Type B pancreatic cell (in vitro differentiated cells): Measurements from ENCODE around the gene C6orf58. TPM values are rescaled to one million over a fixed set of nuclear protein-coding genes. Genes with fewer than 3 reads are reported as not detected.

Source experiments
- DNase-seq: peaks from one replicate; pipeline ENCODE4 v3.0.0; 2021; ENCODE audit warnings: mixed read lengths; ENCODE audit not compliant: unreplicated experiment; ENCODE audit errors: extremely low spot score
- H3K27ac Mint-ChIP-seq: 2 replicates; pipeline ENCODE4 v1.8.0; 2021; ENCODE audit warnings: mild to moderate bottlenecking, mixed read lengths
- H3K27me3 Mint-ChIP-seq: 2 replicates; pipeline ENCODE4 v1.8.0; 2021; ENCODE audit warnings: mixed read lengths
- H3K36me3 Mint-ChIP-seq: 2 replicates; pipeline ENCODE4 v1.8.0; 2021; ENCODE audit warnings: mixed read lengths
- H3K4me1 Mint-ChIP-seq: one replicate; pipeline ENCODE4 v1.8.0; 2021; ENCODE audit warnings: mixed read lengths; ENCODE audit not compliant: unreplicated experiment
- H3K4me3 Mint-ChIP-seq: 2 replicates; pipeline ENCODE4 v1.8.0; 2021; ENCODE audit warnings: mild to moderate bottlenecking, mixed read lengths
- H3K9me3 Mint-ChIP-seq: 2 replicates; pipeline ENCODE4 v1.8.0; 2021; ENCODE audit warnings: mixed read lengths
- CTCF ChIP-seq: fragments of 200-600 bp; sonication (generic); conservative IDR thresholded peaks from 2 replicates; pipeline ENCODE4 v1.5.0; 2021; ENCODE audit warnings: antibody characterized with exemption, mild to moderate bottlenecking
- total RNA-seq: library from RNA; stranded (reverse); gene quantifications from 2 replicates; pipeline ENCODE4 v1.2.1, GENCODE V29; 2021; ENCODE audit warnings: low replicate concordance

The C6orf58 gene
- total RNA-seq, 1 donor from 2014 or later: 0.63 TPM

GRCh38 chr6:127581576-127581975, 4.6 kb downstream of the C6orf58 start:
- no peak for DNase-seq
- Mint-ChIP-seq H3K27me3 (no peaks in the 10 kb centered on the region), H3K27ac (no peak overlapping the region), H3K36me3 (no peaks in the 10 kb centered on the region), H3K4me1 (no peaks in the 10 kb centered on the region), H3K9me3 (no peaks in the 10 kb centered on the region), H3K4me3 (no peak overlapping the region)
- TF ChIP-seq CTCF: no peak

- Mint-ChIP-seq H3K9me3 (no peaks in the 10 kb centered on the region), H3K4me3 (no peak overlapping the region)
Observed at GRCh38 chr6:127582777-127583462, 5.9 kb downstream of the C6orf58 start.

GRCh38 chr6:127585123-127585522, 8.1 kb downstream of the C6orf58 start:
- H3K9me3 Mint-ChIP-seq: no peaks in the 10 kb centered on the region
- no peaks in the 10 kb centered on the region for H3K4me1 Mint-ChIP-seq
- H3K27me3 Mint-ChIP-seq: no peaks in the 10 kb centered on the region
- no peak for TF ChIP-seq CTCF
- no peak for DNase-seq
- H3K4me3 Mint-ChIP-seq: no peak overlapping the region
- no peaks in the 10 kb centered on the region for H3K36me3 Mint-ChIP-seq
- H3K27ac Mint-ChIP-seq: no peak overlapping the region

More at GRCh38 chr6:127582777-127583462, 5.9 kb downstream of the C6orf58 start:
- Mint-ChIP-seq H3K36me3 (no peaks in the 10 kb centered on the region), H3K4me1 (no peaks in the 10 kb centered on the region), H3K27ac (no peak overlapping the region), H3K27me3 (no peaks in the 10 kb centered on the region)
- TF ChIP-seq CTCF: no peak
- no peak for DNase-seq

- H3K27ac Mint-ChIP-seq: no peak overlapping the region
- H3K9me3 Mint-ChIP-seq: no peaks in the 10 kb centered on the region
- TF ChIP-seq CTCF: no peak
- H3K4me3 Mint-ChIP-seq: no peak overlapping the region
- H3K27me3 Mint-ChIP-seq: no peaks in the 10 kb centered on the region
- H3K4me1 Mint-ChIP-seq: no peaks in the 10 kb centered on the region
- DNase-seq: no peak
- no peaks in the 10 kb centered on the region for H3K36me3 Mint-ChIP-seq
Observed at GRCh38 chr6:127586372-127586771, 9.4 kb downstream of the C6orf58 start.

- no peaks in the 10 kb centered on the region for H3K4me1 Mint-ChIP-seq
Observed at GRCh38 chr6:127587875-127588274, 10.9 kb downstream of the C6orf58 start.

More at GRCh38 chr6:127587875-127588274, 10.9 kb downstream of the C6orf58 start:
- Mint-ChIP-seq H3K36me3 (no peaks in the 10 kb centered on the region), H3K27ac (no peak overlapping the region), H3K27me3 (no peaks in the 10 kb centered on the region), H3K4me3 (no peak overlapping the region), H3K9me3 (no peaks in the 10 kb centered on the region)
- TF ChIP-seq CTCF: no peak
- no peak for DNase-seq
